GM12878 (cell line): ENCODE results near the gene PLD4. TPM values are rescaled to one million over a fixed set of nuclear protein-coding genes. Genes with fewer than 3 reads are reported as not detected.

Source experiments
- ATF3 ChIP-seq: IDR thresholded peaks from 2 replicates; pipeline ENCODE4 v1.6.1; 2011; ENCODE audit warnings: low read depth, mild to moderate bottlenecking, low read length, moderate library complexity, borderline replicate concordance; ENCODE audit errors: extremely low read depth
- CBX3 ChIP-seq: fragments of 200-600 bp; sonication (generic); IDR thresholded peaks from 2 replicates; pipeline ENCODE4 v1.6.1; 2016; ENCODE audit warnings: low read depth, borderline replicate concordance
- CEBPZ ChIP-seq: fragments of 150-350 bp; IDR thresholded peaks from 2 replicates; pipeline ENCODE4 v1.6.1; 2016; ENCODE audit warnings: low read depth, low read length
- CHD1 ChIP-seq: IDR thresholded peaks from 2 replicates; pipeline ENCODE4 v1.6.1; 2012; ENCODE audit warnings: low read depth, low read length, improper control_type of control experiment
- EED ChIP-seq: sonication (generic); IDR thresholded peaks from 2 replicates; pipeline ENCODE4 v1.6.1; 2016; ENCODE audit warnings: antibody characterized with exemption, low read depth
- ESRRA ChIP-seq: IDR thresholded peaks from 2 replicates; pipeline ENCODE4 v1.6.1; 2012; ENCODE audit warnings: mild to moderate bottlenecking, low read length, improper control_type of control experiment
- HDAC6 ChIP-seq: fragments of 200-600 bp; sonication (generic); IDR thresholded peaks from one replicate; pipeline ENCODE4 v1.8.0; 2017; ENCODE audit warnings: antibody characterized with exemption; ENCODE audit not compliant: unreplicated experiment
- PBX3 ChIP-seq: IDR thresholded peaks from 2 replicates; pipeline ENCODE4 v1.6.1; 2011; ENCODE audit warnings: mild to moderate bottlenecking, low read depth, low read length, moderate library complexity; ENCODE audit not compliant: insufficient replicate concordance
- PRDM15 ChIP-seq: fragments of 450-650 bp; formaldehyde crosslinking; IDR thresholded peaks from 2 replicates; pipeline ENCODE4 v1.4.0; 2020; ENCODE audit warnings: mild to moderate bottlenecking, moderate library complexity
- WRNIP1 ChIP-seq: IDR thresholded peaks from 2 replicates; pipeline ENCODE4 v1.6.1; 2011; ENCODE audit warnings: low read depth, low read length, improper control_type of control experiment, borderline replicate concordance
- ZBTB4 ChIP-seq: fragments of 450-650 bp; formaldehyde crosslinking; IDR thresholded peaks from 2 replicates; pipeline ENCODE4 v1.4.0; 2022; ENCODE audit warnings: mild to moderate bottlenecking, moderate library complexity
- polyA plus RNA-seq, 11 experiments: library from polyadenylated mRNA; depleted of rRNA in 4 of 11; unstranded in 6 of 11; stranded (reverse) in 5 of 11; fragments of >200 nt; fragmentation: Nextera tagmentation in 4 of 11; fragmentation: Illumina TruSeq in 1 of 11; extraction: Ambion mirVana in 4 of 11; extraction: Trizol in 1 of 11; gene quantifications; 1 replicate in 1 of 11; 2 replicates in 10 of 11; pipeline versions ENCODE4 v1.2.1 to v1.2.3, GENCODE V29; 2011 to 2016; ENCODE audit warnings: inconsistent platforms in 2 of 11, missing spikeins in 2 of 11, low read depth in 1 of 11
- total RNA-seq, 4 experiments: library from RNA; depleted of rRNA in 3 of 4; stranded (reverse); fragments of >200 nt in 3 of 4; fragmentation: Illumina TruSeq in 1 of 4; extraction: Trizol in 1 of 4; gene quantifications; 2 replicates each; pipeline versions ENCODE4 v1.2.1 to v1.2.3, GENCODE V29; 2013 to 2021

The PLD4 gene
- total and polyA plus RNA-seq, 10 of the 15 experiments (the other 5 are each of a cell fraction or from before 2014, with no cell fraction given): 0.20 to 57.7 (median 9.9) TPM

GRCh38 chr14:104924421-104925213 is at the start of gene PLD4 (continued):
- TF ChIP-seq PRDM15 (CRISPR knock-in tag) (no peak), EED (peak; percentile 58; the same call in 1 of the 2 replicates), ATF3 (no peak), CBX3 (no peak), ESRRA (no peak), ZBTB4 (CRISPR knock-in tag) (no peak), HDAC6 (no peak), WRNIP1 (no peak), CHD1 (no peak), PBX3 (no peak), CEBPZ (no peak)
